ENCODE measurements around the gene TCF15.
"Not testable (repeated sequence)": the region's sequence is repeated elsewhere in the genome, so short reads cannot be mapped to it uniquely, and the experiment has no call there.

TCF15 gene

GRCh38 chr20:597560-597959 is 12.5 kb downstream of the TCF15 start:
- Histone ChIP-seq H3K9me3 (ENCODE audit: low read length) (no peaks in the 10 kb centered on the region), H3K4me3 (ENCODE audit: low read length) (no peak overlapping the region), H3K27me3 (ENCODE audit: insufficient read depth, low read length) (peaks cover 2% of the 10 kb centered on the region), H3K4me1 (ENCODE audit: insufficient read depth, low read length) (no peaks in the 10 kb centered on the region), H3K36me3 (ENCODE audit: insufficient read depth, low read length) (no peaks in the 10 kb centered on the region), H2AFZ (ENCODE audit: low read depth, low read length) (no peak overlapping the region)

- no peaks in the 10 kb centered on the region for H3K9me3 ChIP-seq (ENCODE audit: low read length)
- no peak overlapping the region for H3K4me3 ChIP-seq (ENCODE audit: low read length)
- peaks cover 15% of the 10 kb centered on the region for H3K27me3 ChIP-seq (ENCODE audit: insufficient read depth, low read length)
- H3K36me3 ChIP-seq (ENCODE audit: insufficient read depth, low read length) = no peaks in the 10 kb centered on the region
- no peaks in the 10 kb centered on the region for H3K4me1 ChIP-seq (ENCODE audit: insufficient read depth, low read length)
- no peak overlapping the region for H2AFZ ChIP-seq (ENCODE audit: low read depth, low read length)
Observed at GRCh38 chr20:595330-596308, 14.5 kb downstream of the TCF15 start.

GRCh38 chr20:592506-592905 is 17.6 kb downstream of the TCF15 start:
- Histone ChIP-seq H3K27me3 (ENCODE audit: insufficient read depth, low read length) (peaks cover 16% of the 10 kb centered on the region), H3K9me3 (ENCODE audit: low read length) (no peaks in the 10 kb centered on the region), H3K4me3 (ENCODE audit: low read length) (no peak overlapping the region)

GRCh38 chr20:591941-592340 is 18.2 kb downstream of the TCF15 start:
- Histone ChIP-seq H3K36me3 (ENCODE audit: insufficient read depth, low read length) (no peaks in the 10 kb centered on the region), H2AFZ (ENCODE audit: low read depth, low read length) (no peak overlapping the region), H3K4me1 (ENCODE audit: insufficient read depth, low read length) (no peaks in the 10 kb centered on the region), H3K9me3 (ENCODE audit: low read length) (no peaks in the 10 kb centered on the region), H3K4me3 (ENCODE audit: low read length) (no peak overlapping the region), H3K27me3 (ENCODE audit: insufficient read depth, low read length) (peaks cover 16% of the 10 kb centered on the region)

More at GRCh38 chr20:592506-592905, 17.6 kb downstream of the TCF15 start:
- no peaks in the 10 kb centered on the region for H3K36me3 ChIP-seq (ENCODE audit: insufficient read depth, low read length)
- H2AFZ ChIP-seq (ENCODE audit: low read depth, low read length) = no peak overlapping the region
- no peaks in the 10 kb centered on the region for H3K4me1 ChIP-seq (ENCODE audit: insufficient read depth, low read length)

- no peaks in the 10 kb centered on the region for H3K36me3 ChIP-seq (ENCODE audit: insufficient read depth, low read length)
- H2AFZ ChIP-seq (ENCODE audit: low read depth, low read length) = no peak overlapping the region
- H3K27me3 ChIP-seq (ENCODE audit: insufficient read depth, low read length) = peaks cover 21% of the 10 kb centered on the region
- no peak overlapping the region for H3K4me3 ChIP-seq (ENCODE audit: low read length)
- H3K9me3 ChIP-seq (ENCODE audit: low read length) = no peaks in the 10 kb centered on the region
- no peaks in the 10 kb centered on the region for H3K4me1 ChIP-seq (ENCODE audit: insufficient read depth, low read length)
Observed at GRCh38 chr20:588932-589672, 21.0 kb downstream of the TCF15 start.

GRCh38 chr20:588476-588875 is 21.6 kb downstream of the TCF15 start:
- no peaks in the 10 kb centered on the region for H3K9me3 ChIP-seq (ENCODE audit: low read length)
- no peaks in the 10 kb centered on the region for H3K36me3 ChIP-seq (ENCODE audit: insufficient read depth, low read length)
- no peaks in the 10 kb centered on the region for H3K4me1 ChIP-seq (ENCODE audit: insufficient read depth, low read length)
- H2AFZ ChIP-seq (ENCODE audit: low read depth, low read length) = no peak overlapping the region
- no peak overlapping the region for H3K4me3 ChIP-seq (ENCODE audit: low read length)
- H3K27me3 ChIP-seq (ENCODE audit: insufficient read depth, low read length) = peaks cover 20% of the 10 kb centered on the region

GRCh38 chr20:584971-585301 is 25.2 kb downstream of the TCF15 start:
- H2AFZ ChIP-seq (ENCODE audit: low read depth, low read length) = no peak overlapping the region
- H3K4me3 ChIP-seq (ENCODE audit: low read length) = no peak overlapping the region
- peaks cover 5% of the 10 kb centered on the region for H3K27me3 ChIP-seq (ENCODE audit: insufficient read depth, low read length)
- no peaks in the 10 kb centered on the region for H3K36me3 ChIP-seq (ENCODE audit: insufficient read depth, low read length)
- H3K9me3 ChIP-seq (ENCODE audit: low read length) = no peaks in the 10 kb centered on the region
- no peaks in the 10 kb centered on the region for H3K4me1 ChIP-seq (ENCODE audit: insufficient read depth, low read length)

GRCh38 chr20:584161-584970 is 25.7 kb downstream of the TCF15 start:
- H2AFZ ChIP-seq (ENCODE audit: low read depth, low read length) = no peak overlapping the region
- H3K4me3 ChIP-seq (ENCODE audit: low read length) = no peak overlapping the region
- no peaks in the 10 kb centered on the region for H3K9me3 ChIP-seq (ENCODE audit: low read length)
- H3K36me3 ChIP-seq (ENCODE audit: insufficient read depth, low read length) = no peaks in the 10 kb centered on the region
- H3K4me1 ChIP-seq (ENCODE audit: insufficient read depth, low read length) = no peaks in the 10 kb centered on the region
- H3K27me3 ChIP-seq (ENCODE audit: insufficient read depth, low read length) = peaks cover 5% of the 10 kb centered on the region

- Histone ChIP-seq H3K36me3 (ENCODE audit: insufficient read depth, low read length) (no peaks in the 10 kb centered on the region), H3K4me1 (ENCODE audit: insufficient read depth, low read length) (no peaks in the 10 kb centered on the region), H3K4me3 (ENCODE audit: low read length) (no peak overlapping the region), H3K9me3 (ENCODE audit: low read length) (no peaks in the 10 kb centered on the region), H3K27me3 (ENCODE audit: insufficient read depth, low read length) (peaks cover 5% of the 10 kb centered on the region), H2AFZ (ENCODE audit: low read depth, low read length) (no peak overlapping the region)
Observed at GRCh38 chr20:582204-582603, 27.9 kb downstream of the TCF15 start.

- H3K27me3 ChIP-seq (ENCODE audit: insufficient read depth, low read length) = peaks cover 15% of the 10 kb centered on the region
- not testable (repeated sequence) for H3K9me3 ChIP-seq (ENCODE audit: low read length); H2AFZ ChIP-seq (ENCODE audit: low read depth, low read length); H3K36me3 ChIP-seq (ENCODE audit: insufficient read depth, low read length); H3K4me1 ChIP-seq (ENCODE audit: insufficient read depth, low read length); H3K4me3 ChIP-seq (ENCODE audit: low read length)
Observed at GRCh38 chr20:578940-579690, 31.0 kb downstream of the TCF15 start.

GRCh38 chr20:577167-577791 is 32.8 kb downstream of the TCF15 start:
- Histone ChIP-seq H3K9me3 (ENCODE audit: low read length) (no peaks in the 10 kb centered on the region), H3K4me3 (ENCODE audit: low read length) (no peak overlapping the region), H3K4me1 (ENCODE audit: insufficient read depth, low read length) (no peaks in the 10 kb centered on the region), H2AFZ (ENCODE audit: low read depth, low read length) (no peak overlapping the region), H3K27me3 (ENCODE audit: insufficient read depth, low read length) (peaks cover 30% of the 10 kb centered on the region), H3K36me3 (ENCODE audit: insufficient read depth, low read length) (no peaks in the 10 kb centered on the region)

- Histone ChIP-seq H3K36me3 (ENCODE audit: insufficient read depth, low read length) (no peaks in the 10 kb centered on the region), H3K4me1 (ENCODE audit: insufficient read depth, low read length) (no peaks in the 10 kb centered on the region), H3K27me3 (ENCODE audit: insufficient read depth, low read length) (peaks cover 35% of the 10 kb centered on the region), H2AFZ (ENCODE audit: low read depth, low read length) (no peak overlapping the region), H3K9me3 (ENCODE audit: low read length) (no peaks in the 10 kb centered on the region), H3K4me3 (ENCODE audit: low read length) (no peak overlapping the region)
Observed at GRCh38 chr20:576156-576555, 34.0 kb downstream of the TCF15 start.
